SHP77 (cell line): ENCODE measurements around the gene ZNF438.
"Not testable (repeated sequence)": the region's sequence is repeated elsewhere in the genome, so short reads cannot be mapped to it uniquely, and the experiment has no call there.

ENCODE experiments used
- DNase-seq, 2 experiments: peaks; one replicate each; lab custom pipeline; 2025; lab: John Stamatoyannopoulos, UW

ZNF438 gene

GRCh38 chr10:30803058-30803457 is 228.6 kb downstream of the ZNF438 start:
- DNase-seq, result no peak

- DNase-seq, result no peak
These were observed 231.3 kb downstream of the ZNF438 start for GRCh38 chr10:30800368-30800767.

GRCh38 chr10:30798646-30799185 is 232.9 kb downstream of the ZNF438 start:
- DNase-seq, result peak; percentile 33 to 35

- not testable (repeated sequence) for DNase-seq
These were observed 236.6 kb downstream of the ZNF438 start for GRCh38 chr10:30795024-30795423.
